ENCODE measurements around the gene OR10H1.
"Not testable (repeated sequence)": the region's sequence is repeated elsewhere in the genome, so short reads cannot be mapped to it uniquely, and the experiment has no call there.

OR10H1 gene

GRCh38 chr19:15829786-15830185 is 14.3 kb upstream of the OR10H1 start:
- FAIRE-seq, result no peak
- DNase-seq (ENCODE audit: extremely low spot score, insufficient read length, low read depth), result no peak

- DNase-seq (ENCODE audit: extremely low spot score, insufficient read length, low read depth) (no peak), FAIRE-seq (no peak)
Observed at GRCh38 chr19:15829306-15829698, 13.8 kb upstream of the OR10H1 start.

GRCh38 chr19:15828611-15829305 is 13.3 kb upstream of the OR10H1 start:
- not testable (repeated sequence) for FAIRE-seq; DNase-seq (ENCODE audit: extremely low spot score, insufficient read length, low read depth)

GRCh38 chr19:15828121-15828610 is 12.7 kb upstream of the OR10H1 start:
- no peak for DNase-seq (ENCODE audit: extremely low spot score, insufficient read length, low read depth)
- FAIRE-seq, result no peak

- no peak for FAIRE-seq
- DNase-seq (ENCODE audit: extremely low spot score, insufficient read length, low read depth), result no peak
Observed at GRCh38 chr19:15825753-15826152, 10.3 kb upstream of the OR10H1 start.

GRCh38 chr19:15820646-15821045 is 5.2 kb upstream of the OR10H1 start:
- no peak for FAIRE-seq
- no peak for DNase-seq (ENCODE audit: extremely low spot score, insufficient read length, low read depth)

GRCh38 chr19:15813916-15814315 is 1.5 kb downstream of the OR10H1 start:
- no peak for DNase-seq (ENCODE audit: extremely low spot score, insufficient read length, low read depth)
- no peak for FAIRE-seq

- no peak for DNase-seq (ENCODE audit: extremely low spot score, insufficient read length, low read depth)
- no peak for FAIRE-seq
Observed at GRCh38 chr19:15812060-15812722, 3.3 kb downstream of the OR10H1 start.

GRCh38 chr19:15811476-15811875 is 4.0 kb downstream of the OR10H1 start:
- FAIRE-seq (no peak), DNase-seq (ENCODE audit: extremely low spot score, insufficient read length, low read depth) (no peak)

GRCh38 chr19:15810335-15810734 is 5.1 kb downstream of the OR10H1 start:
- no peak for FAIRE-seq
- no peak for DNase-seq (ENCODE audit: extremely low spot score, insufficient read length, low read depth)

- not testable (repeated sequence) for DNase-seq (ENCODE audit: extremely low spot score, insufficient read length, low read depth); FAIRE-seq
Observed at GRCh38 chr19:15794279-15794678, 21.2 kb downstream of the OR10H1 start.

GRCh38 chr19:15790096-15790495 is 25.4 kb downstream of the OR10H1 start:
- FAIRE-seq, result no peak

GRCh38 chr19:15788594-15789270 is 26.7 kb downstream of the OR10H1 start:
- FAIRE-seq, result no peak

More at GRCh38 chr19:15790096-15790495, 25.4 kb downstream of the OR10H1 start:
- DNase-seq (ENCODE audit: extremely low spot score, insufficient read length, low read depth), result no peak

GRCh38 chr19:15787611-15788155 is 27.8 kb downstream of the OR10H1 start, which contains the start of gene OR10H5:
TSS of gene OR10H5 (plus strand) at chr19:15787661. CDS start at chr19:15794049, 6,388 bp downstream.
- FAIRE-seq (no peak), DNase-seq (ENCODE audit: extremely low spot score, insufficient read length, low read depth) (no peak)

More at GRCh38 chr19:15788594-15789270, 26.7 kb downstream of the OR10H1 start:
- DNase-seq (ENCODE audit: extremely low spot score, insufficient read length, low read depth), result no peak

GRCh38 chr19:15782896-15783295 is 32.6 kb downstream of the OR10H1 start:
- not testable (repeated sequence) for DNase-seq (ENCODE audit: extremely low spot score, insufficient read length, low read depth); FAIRE-seq

- FAIRE-seq (no peak), DNase-seq (ENCODE audit: extremely low spot score, insufficient read length, low read depth) (no peak)
Observed at GRCh38 chr19:15782211-15782610, 33.3 kb downstream of the OR10H1 start.

GRCh38 chr19:15781661-15782060 is 33.8 kb downstream of the OR10H1 start:
- DNase-seq (ENCODE audit: extremely low spot score, insufficient read length, low read depth), result no peak
- FAIRE-seq, result no peak

GRCh38 chr19:15780610-15781418 is 34.6 kb downstream of the OR10H1 start:
- DNase-seq (ENCODE audit: extremely low spot score, insufficient read length, low read depth) (no peak), FAIRE-seq (no peak)

- DNase-seq (ENCODE audit: extremely low spot score, insufficient read length, low read depth), result no peak
Observed at GRCh38 chr19:15779756-15780476, 35.5 kb downstream of the OR10H1 start.

More at GRCh38 chr19:15779756-15780476, 35.5 kb downstream of the OR10H1 start:
- no peak for FAIRE-seq
